PC-3 (cell line): Measurements from ENCODE around the gene FBXL19. TPM values are rescaled to one million over a fixed set of nuclear protein-coding genes. Genes with fewer than 3 reads are reported as not detected.

Experiments used
- ATAC-seq: fragments of 200-7000 bp; cut with Tn5 transposase; 2 replicates; pipeline ENCODE4 v1.9.1; 2020; ENCODE audit warnings: mild to moderate bottlenecking, moderate library complexity
- BruUV-seq: library from RNA; stranded (reverse); fragments of 400-500 nt; replicated peaks from 2 replicates; lab custom pipeline; 2021; lab: Mats Ljungman, UMichigan
- CTCF ChIA-PET: fragments of 300-600 bp; sonication (Branson Sonifier 250); formaldehyde crosslinking; loops from one replicate; lab custom pipeline; 2022; ENCODE audit warnings: antibody characterized with exemption; lab: Charles Lee
- POLR2A ChIA-PET: fragments of 300-600 bp; sonication (Branson Sonifier 250); formaldehyde crosslinking; loops from one replicate; lab custom pipeline; 2022; ENCODE audit warnings: antibody characterized with exemption; ENCODE audit not compliant: unreplicated experiment; lab: Charles Lee
- DNase-seq: peaks from one replicate; pipeline ENCODE4 v3.0.0-alpha.2; 2015
- H2AFZ ChIP-seq: fragments of 300-600 bp; sonication (generic); 2 replicates; pipeline ENCODE4 v1.6.0; 2016; ENCODE audit warnings: antibody characterized with exemption, low read length
- H3F3A ChIP-seq: fragments of 300-600 bp; sonication (generic); one replicate; pipeline ENCODE4 v1.6.0; 2017; ENCODE audit warnings: antibody characterized with exemption, low read length, control low read depth, mild to moderate bottlenecking; ENCODE audit not compliant: unreplicated experiment
- H3K27ac ChIP-seq: fragments of 300-600 bp; sonication (generic); 2 replicates; pipeline ENCODE4 v1.5.1; 2016; ENCODE audit warnings: mild to moderate bottlenecking, low read length
- H3K27me3 ChIP-seq: fragments of 300-600 bp; sonication (generic); 2 replicates; pipeline ENCODE4 v1.6.1; 2016; ENCODE audit warnings: low read length, mixed read lengths
- H3K36me3 ChIP-seq: fragments of 300-600 bp; sonication (generic); 2 replicates; pipeline ENCODE4 v1.6.1; 2016; ENCODE audit warnings: low read depth, mixed run types, low read length, mixed read lengths
- H3K4me1 ChIP-seq: fragments of 300-600 bp; sonication (generic); 2 replicates; pipeline ENCODE4 v1.5.1; 2016; ENCODE audit warnings: low read length; ENCODE audit not compliant: insufficient read depth
- H3K4me2 ChIP-seq: fragments of 300-600 bp; sonication (generic); 2 replicates; pipeline ENCODE4 v1.6.0; 2016; ENCODE audit warnings: low read length
- H3K4me3 ChIP-seq: fragments of 300-600 bp; sonication (generic); 2 replicates; pipeline ENCODE4 v1.5.1; 2016; ENCODE audit warnings: mild to moderate bottlenecking, low read length, mixed read lengths
- H3K79me2 ChIP-seq: fragments of 300-600 bp; sonication (generic); 2 replicates; pipeline ENCODE4 v1.6.1; 2017; ENCODE audit warnings: low read length, mixed read lengths
- H3K9ac ChIP-seq: fragments of 300-600 bp; sonication (generic); 2 replicates; pipeline ENCODE4 v1.6.0; 2016; ENCODE audit warnings: mild to moderate bottlenecking, low read length
- H3K9me2 ChIP-seq: fragments of 300-600 bp; sonication (generic); replicated peaks from 2 replicates; pipeline ENCODE4 v1.6.1; 2016; ENCODE audit warnings: mixed run types, low read length, mixed read lengths
- H3K9me3 ChIP-seq: fragments of 300-600 bp; sonication (generic); 2 replicates; pipeline ENCODE4 v1.6.1; 2016; ENCODE audit warnings: low read length, mixed read lengths
- H4K20me1 ChIP-seq: fragments of 300-600 bp; sonication (generic); 2 replicates; pipeline ENCODE4 v1.6.1; 2016; ENCODE audit warnings: low read length, mixed read lengths
- CTCF ChIP-seq: fragments of 300-600 bp; sonication (generic); conservative IDR thresholded peaks from 2 replicates; pipeline ENCODE4 v1.5.1; 2017; ENCODE audit warnings: antibody characterized with exemption, low read depth, mild to moderate bottlenecking, low read length
- EZH2 ChIP-seq: fragments of 300-600 bp; sonication (generic); IDR thresholded peaks from one replicate; pipeline ENCODE4 v1.6.1; 2017; ENCODE audit warnings: antibody characterized with exemption, mild to moderate bottlenecking, low read length; ENCODE audit not compliant: unreplicated experiment
- EZH2phosphoT487 ChIP-seq: fragments of 300-600 bp; sonication (generic); IDR thresholded peaks from 2 replicates; pipeline ENCODE4 v1.6.1; 2018; ENCODE audit warnings: mild to moderate bottlenecking, antibody characterized with exemption, low read length, borderline replicate concordance
- intact Hi-C: fragments of 100-400 bp; cut with micrococcal nuclease; formaldehyde crosslinking; loops from 2 replicates; pipeline ENCODE4 v1.9.0; 2023
- total RNA-seq: library from RNA; depleted of rRNA; stranded (reverse); fragments of >200 nt; gene quantifications from 2 replicates; pipeline ENCODE4 v1.2.3, GENCODE V29; 2014

Gene FBXL19
- total RNA-seq, 1 experiment from 2014 or later = 36.2 TPM

GRCh38 chr16:30965436-30965835 is 42.1 kb downstream of the FBXL19 start:
- ATAC-seq (no peak), DNase-seq (no peak)
- no peaks in the 10 kb centered on the region for H3K79me2 ChIP-seq
- H2AFZ ChIP-seq = no peak overlapping the region
- H4K20me1 ChIP-seq = no peaks in the 10 kb centered on the region
- no peak overlapping the region for H3K4me2 ChIP-seq
- H3K9me3 ChIP-seq = no peaks in the 10 kb centered on the region
- CTCF ChIA-PET = no interaction called here
- no peaks in the 10 kb centered on the region for H3K4me1 ChIP-seq
- no peak overlapping the region for H3K27ac ChIP-seq
- H3F3A ChIP-seq = no peaks in the 10 kb centered on the region
- intact Hi-C loops = no loop called here
- H3K4me3 ChIP-seq = no peak overlapping the region
- POLR2A ChIA-PET = no interaction called here
- no peak overlapping the region for H3K9ac ChIP-seq
- TF ChIP-seq CTCF (no peak), EZH2phosphoT487 (no peak), EZH2 (no peak)
- H3K9me2 ChIP-seq = no peaks in the 10 kb centered on the region
- BruUV-seq = no TSS peak
- H3K36me3 ChIP-seq = peaks cover 15% of the 10 kb centered on the region; the same call in 1 of the 2 replicates
- no peaks in the 10 kb centered on the region for H3K27me3 ChIP-seq

GRCh38 chr16:30966033-30966619 is 42.8 kb downstream of the FBXL19 start:
- no peak overlapping the region for H3K4me2 ChIP-seq
- ChIA-PET POLR2A (no interaction called here), CTCF (no interaction called here)
- H3K79me2 ChIP-seq = no peaks in the 10 kb centered on the region
- intact Hi-C loops = no loop called here
- H3K27me3 ChIP-seq = no peaks in the 10 kb centered on the region
- H3K9me3 ChIP-seq = no peaks in the 10 kb centered on the region
- H2AFZ ChIP-seq = no peak overlapping the region
- DNase-seq = no peak
- BruUV-seq = no TSS peak
- ATAC-seq = no peak
- H3K4me3 ChIP-seq = no peak overlapping the region
- H3K36me3 ChIP-seq = peaks cover 11% of the 10 kb centered on the region; the same call in 1 of the 2 replicates
- H3F3A ChIP-seq = no peaks in the 10 kb centered on the region
- H3K9me2 ChIP-seq = no peaks in the 10 kb centered on the region
- no peaks in the 10 kb centered on the region for H4K20me1 ChIP-seq
- no peak overlapping the region for H3K27ac ChIP-seq
- H3K4me1 ChIP-seq = no peaks in the 10 kb centered on the region
- no peak overlapping the region for H3K9ac ChIP-seq
- no peak for TF ChIP-seq CTCF
- TF ChIP-seq EZH2 = no peak
- TF ChIP-seq EZH2phosphoT487 = no peak

DNA sequence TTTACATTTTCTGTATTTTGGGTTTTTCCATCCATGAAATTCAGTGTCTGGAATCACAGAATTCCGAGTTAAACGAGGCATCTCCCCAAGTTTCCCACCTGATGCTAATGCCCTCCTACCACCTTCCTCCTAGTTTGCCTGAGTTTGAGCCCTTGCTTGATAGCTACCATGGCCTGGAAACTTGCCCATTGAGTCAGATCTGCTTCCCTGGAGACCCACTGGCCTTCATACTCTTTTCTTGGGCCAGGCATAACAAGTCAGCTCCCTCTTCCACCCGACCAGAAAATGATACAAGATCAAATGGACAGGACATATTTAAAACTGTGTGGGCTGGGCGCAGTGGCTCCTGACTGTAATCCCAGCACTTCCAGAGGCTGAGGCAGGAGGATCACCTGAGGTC is 44.4 kb downstream of the FBXL19 start:
- Histone ChIP-seq H3K9me3 (no peaks in the 10 kb centered on the region), H4K20me1 (no peaks in the 10 kb centered on the region), H3K4me1 (no peaks in the 10 kb centered on the region), H3K79me2 (no peaks in the 10 kb centered on the region), H3K27me3 (no peaks in the 10 kb centered on the region), H3K9ac (no peak overlapping the region), H3K4me2 (no peak overlapping the region), H3K9me2 (no peaks in the 10 kb centered on the region), H3K36me3 (peaks cover 8% of the 10 kb centered on the region; the same call in 1 of the 2 replicates), H3K4me3 (no peak overlapping the region), H3K27ac (no peak overlapping the region), H3F3A (no peaks in the 10 kb centered on the region), H2AFZ (no peak overlapping the region)
- intact Hi-C loops = no loop called here
- TF ChIP-seq EZH2phosphoT487 = no peak
- no peak for TF ChIP-seq EZH2
- TF ChIP-seq CTCF = no peak
- ChIA-PET CTCF (no interaction called here), POLR2A (no interaction called here)
- DNase-seq (no peak), ATAC-seq (no peak)
- BruUV-seq = no TSS peak
